Activated CD4-positive, alpha-beta T cell treated with anti-CD3 and anti-CD28 coated beads for 48 hours (primary cell): ENCODE data around the gene B9D1.

ENCODE experiments used
- DNase-seq: peaks from one replicate; pipeline ENCODE4 v3.0.0-alpha.2; 2020

Gene B9D1

DNA sequence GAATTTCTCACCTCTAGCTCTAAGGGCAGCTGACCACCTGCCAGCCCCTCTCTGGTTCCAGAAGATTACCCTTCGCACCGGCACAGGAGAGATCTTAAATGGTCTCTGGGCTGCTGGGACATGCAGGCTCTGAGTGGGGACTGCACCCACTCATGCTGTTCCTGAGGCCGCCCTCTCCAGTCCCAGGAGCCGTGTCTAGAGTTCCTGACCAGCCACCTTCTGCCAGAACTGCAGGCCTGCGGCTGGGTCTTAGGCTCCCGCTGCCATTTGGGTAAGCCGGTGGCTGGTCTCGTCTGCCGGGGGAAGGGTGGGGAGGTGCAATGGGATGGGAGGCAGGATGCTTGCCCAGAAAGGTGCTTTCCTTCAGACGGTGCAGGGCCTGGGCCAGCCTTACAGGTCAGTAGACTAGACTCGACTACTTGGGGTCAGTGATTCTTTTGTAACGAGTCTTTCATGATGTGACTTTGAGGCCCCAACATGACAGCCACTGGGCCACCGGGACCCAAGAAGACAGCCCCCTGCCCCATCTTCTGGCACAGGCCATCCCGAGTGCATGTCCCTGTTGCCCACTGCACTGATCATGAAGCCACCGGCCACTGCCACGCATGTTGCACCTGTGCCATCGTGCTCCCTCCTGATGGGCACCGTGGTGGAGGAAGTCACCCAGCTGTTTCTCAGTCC, 26.4 kb downstream of the B9D1 start:
- DNase-seq = no peak

DNA sequence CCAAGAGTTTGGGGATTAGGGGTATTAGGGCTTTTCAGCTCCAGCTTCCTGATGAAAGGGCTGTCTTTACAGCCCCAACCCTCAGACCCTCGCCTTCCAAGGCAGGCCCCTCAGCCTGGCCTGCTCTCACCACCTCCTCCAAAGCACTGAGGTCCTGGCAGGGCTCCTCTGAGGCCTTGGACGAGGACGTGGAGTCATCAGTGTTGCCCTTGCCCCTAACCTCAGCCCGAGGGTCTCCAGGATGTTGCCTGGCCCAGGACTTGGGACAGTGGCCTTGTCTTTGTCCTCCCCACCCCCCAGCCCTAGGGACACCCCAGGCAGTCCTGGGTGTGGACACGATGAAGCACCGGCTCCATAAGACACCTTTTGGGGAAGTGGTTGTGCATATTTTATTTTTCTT, 28.2 kb downstream of the B9D1 start:
- no peak for DNase-seq

DNA sequence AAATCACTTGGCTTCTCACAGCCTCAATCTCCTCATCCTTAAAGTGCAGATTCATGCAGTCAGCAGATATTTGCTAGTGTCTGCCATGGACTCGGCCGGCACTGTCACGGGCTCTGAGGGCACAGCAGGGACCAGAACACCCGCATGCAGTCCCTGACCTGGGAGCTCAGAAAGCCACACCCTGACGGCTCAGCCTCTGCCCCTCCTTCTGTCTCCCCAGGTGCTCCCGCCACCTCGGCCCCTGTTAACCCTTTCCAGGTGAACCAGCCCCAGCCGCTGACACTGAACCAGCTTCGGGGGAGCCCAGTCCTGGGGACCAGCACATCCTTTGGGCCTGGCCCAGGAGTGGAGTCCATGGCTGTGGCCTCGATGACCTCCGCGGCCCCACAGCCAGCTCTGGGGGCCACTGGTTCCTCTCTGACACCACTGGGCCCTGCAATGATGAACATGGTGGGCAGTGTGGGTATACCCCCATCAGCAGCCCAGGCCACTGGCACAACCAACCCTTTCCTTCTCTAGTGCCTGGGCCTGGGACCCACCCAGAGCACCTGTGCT, 28.7 kb downstream of the B9D1 start:
- DNase-seq = no peak

DNA sequence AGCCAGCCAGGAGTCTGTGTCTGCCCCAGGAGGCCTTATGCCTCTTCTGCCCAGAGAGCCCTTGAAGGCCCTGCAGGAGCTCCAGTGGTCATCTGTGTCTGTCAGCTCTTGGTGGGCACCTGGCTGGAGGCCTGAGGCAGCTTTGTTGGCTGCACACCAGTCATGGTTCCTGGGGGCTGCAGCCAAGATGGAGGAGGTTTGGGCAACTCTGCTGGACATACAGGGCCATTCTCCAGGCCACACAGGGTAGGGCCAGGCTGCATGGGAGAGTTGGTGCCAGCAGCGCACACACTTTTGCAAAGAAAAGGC, 29.4 kb downstream of the B9D1 start:
- DNase-seq = no peak

DNA sequence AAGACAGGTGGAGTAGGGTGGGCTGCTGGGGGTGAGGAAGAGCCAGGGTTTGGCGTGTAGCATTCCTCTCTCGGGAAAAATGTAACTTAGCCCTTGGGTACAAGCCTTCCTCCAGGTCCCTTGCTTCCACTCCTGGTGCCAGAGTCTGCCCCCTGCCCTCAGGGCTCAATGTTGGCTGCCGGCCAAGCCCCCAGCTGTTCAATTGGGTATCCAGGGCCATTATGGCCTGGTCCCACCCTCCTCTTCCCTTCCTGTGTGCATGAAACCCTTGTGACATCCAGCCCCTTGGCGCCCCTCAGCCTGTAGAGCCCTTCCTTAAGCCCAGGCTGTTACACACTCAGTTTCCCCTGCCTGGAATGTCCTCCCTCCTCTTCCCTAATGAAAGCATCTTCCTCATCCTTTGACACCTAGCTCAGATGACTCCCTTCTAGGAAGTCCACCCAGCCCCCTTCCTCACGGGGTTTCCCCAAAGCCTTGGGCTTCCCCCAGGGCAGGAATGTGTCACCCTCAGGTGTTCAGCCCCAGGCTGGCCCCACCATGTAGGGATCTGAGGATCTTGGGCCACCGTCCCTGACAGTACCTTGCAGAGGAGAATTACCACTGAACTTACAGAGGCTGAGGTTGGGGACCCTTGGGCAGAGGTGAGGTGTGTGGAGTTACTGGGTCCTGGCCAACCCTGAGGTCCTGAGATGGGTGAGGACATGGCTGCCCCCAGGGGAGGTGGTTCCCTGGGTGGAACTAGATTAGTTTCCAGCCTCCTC, 30.0 kb downstream of the B9D1 start:
- peak; percentile 20 for DNase-seq

DNA sequence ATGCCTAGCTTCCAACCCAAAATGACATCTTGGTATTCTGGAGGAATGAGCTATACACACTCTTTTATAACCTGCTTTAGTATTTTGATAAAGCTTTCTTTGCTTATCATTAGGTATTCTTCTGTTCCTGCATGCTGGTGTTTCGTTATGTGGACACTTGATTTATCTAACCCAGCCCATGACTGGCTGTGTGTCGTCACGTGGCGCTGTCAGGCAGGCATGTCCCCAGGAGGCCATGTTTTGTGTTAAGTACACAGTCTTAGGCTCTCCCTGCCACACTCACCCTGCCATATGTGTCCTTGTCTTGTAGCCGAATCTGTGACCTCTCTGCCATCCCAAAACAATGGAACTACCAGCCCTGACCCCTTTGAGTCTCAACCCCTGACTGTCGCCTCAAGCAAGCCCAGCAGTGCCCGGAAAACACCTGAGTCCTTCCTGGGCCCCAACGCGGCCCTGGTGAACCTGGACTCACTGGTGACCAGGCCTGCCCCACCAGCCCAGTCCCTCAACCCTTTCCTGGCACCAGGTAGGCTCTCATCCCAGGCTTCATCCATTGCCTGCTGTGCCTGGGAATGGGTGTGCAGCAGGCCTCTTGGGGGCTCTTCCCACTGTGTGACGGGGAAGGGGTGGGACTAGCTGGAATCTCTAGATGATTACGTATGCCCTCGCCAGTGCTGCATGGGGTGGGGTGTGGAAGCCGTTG, 30.8 kb downstream of the B9D1 start:
- DNase-seq = no peak

DNA sequence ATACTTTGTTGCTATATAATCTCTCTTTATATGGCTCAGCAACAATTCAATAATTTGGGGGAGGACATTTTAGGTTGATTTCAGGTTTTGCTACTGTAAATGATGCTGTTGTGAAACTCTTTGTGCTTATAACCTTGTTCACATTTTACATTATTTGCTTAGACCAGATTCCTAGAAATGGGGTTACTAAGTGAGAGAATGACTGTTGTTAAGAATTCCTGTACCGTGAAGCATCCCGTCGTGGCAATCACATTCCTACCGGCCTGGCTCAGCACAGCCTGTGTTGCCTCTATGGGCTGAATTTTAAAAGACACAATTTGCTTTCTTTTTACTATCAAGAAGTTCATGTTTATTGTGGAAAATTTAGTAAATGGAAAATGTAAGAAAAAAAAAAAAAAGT, 31.4 kb downstream of the B9D1 start:
- no peak for DNase-seq

DNA sequence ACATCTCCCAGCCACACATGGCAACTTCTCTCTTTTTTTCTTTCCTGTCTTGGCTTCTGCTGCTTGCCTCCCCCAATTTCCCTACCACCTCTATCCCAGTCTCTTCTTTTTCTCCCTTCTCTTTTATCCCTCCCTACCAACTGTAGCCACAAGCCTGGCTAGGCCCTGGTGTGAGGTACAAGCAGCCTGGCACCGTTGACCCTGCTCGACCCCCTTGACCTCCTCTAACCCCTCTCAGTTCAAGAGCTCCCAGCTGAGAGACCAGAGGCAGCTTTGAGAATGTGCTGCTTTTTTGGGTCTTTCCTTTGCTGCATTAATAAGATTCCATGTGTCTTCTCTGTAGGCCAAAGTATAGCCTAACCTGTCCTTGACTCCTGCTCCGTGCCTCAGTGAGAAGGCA, 32.3 kb downstream of the B9D1 start:
- no peak for DNase-seq

DNA sequence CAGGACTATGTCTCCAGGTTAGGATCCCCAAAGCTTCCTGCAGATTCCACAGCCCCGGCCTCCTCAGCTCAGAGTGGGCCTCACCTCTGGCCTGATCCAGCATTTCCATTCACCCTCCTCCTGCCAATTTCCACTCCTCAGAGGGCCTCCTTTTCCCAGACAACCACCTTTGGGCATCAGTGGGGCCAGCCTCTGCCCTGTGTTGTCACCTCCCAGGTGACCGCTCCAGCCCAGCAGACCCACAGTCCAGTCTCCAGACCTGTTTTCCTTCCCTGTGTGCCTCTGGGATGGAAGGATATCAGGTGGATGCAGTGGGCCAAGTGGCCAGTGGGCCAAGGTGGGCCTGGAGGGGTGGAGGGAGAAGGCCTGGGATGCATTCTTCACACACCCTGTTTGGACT, 32.7 kb downstream of the B9D1 start:
- no peak for DNase-seq

DNA sequence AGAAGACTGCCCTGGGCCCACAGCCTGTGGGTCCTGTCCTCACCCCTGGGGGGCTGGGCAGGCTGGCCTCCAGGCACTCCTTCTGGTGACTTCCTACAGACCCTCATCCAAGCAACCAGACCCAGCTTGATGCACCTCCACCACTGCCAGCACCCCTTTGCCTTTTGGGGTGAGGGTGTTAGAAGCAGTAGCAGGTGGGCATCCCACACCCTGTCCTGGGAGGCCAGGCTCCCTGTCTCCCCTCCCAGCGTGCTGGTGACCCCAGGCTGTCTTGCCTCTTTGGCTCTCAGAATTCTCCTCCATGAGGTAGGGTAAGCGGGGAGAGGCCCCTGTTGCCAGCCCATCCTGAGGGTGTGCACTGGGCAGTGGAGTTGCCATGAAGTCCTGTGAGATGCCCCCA, 33.4 kb downstream of the B9D1 start:
- DNase-seq = no peak

DNA sequence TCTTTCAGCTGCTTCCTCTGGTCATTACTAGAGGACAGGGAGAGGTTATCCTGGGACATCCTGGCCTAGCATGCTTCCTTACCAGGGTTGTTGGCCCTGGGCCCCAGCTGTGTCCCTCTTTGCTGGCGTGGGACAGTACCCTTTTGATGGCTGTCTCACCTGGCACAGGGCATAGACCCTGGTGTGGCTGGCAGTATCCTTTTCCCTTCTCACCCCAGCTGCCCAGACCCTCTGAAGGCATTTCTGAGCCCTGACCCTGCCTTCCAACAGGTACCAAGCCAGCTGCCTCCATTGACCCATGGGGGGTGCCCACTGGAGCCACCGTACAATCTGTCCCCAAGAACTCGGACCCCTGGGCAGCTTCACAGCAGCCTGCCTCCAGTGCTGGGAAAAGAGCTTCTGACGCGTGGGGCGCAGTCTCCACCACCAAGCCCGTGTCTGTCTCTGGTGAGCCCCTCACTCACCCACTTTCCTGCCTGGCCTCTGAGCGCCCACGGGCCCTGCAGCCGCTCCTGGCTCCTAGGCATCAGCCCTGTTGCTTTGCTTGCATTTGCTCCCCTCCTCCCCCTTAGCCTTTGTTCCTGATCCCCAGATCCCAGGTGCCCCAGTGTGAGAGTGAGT, 34.0 kb downstream of the B9D1 start:
- DNase-seq = no peak

DNA sequence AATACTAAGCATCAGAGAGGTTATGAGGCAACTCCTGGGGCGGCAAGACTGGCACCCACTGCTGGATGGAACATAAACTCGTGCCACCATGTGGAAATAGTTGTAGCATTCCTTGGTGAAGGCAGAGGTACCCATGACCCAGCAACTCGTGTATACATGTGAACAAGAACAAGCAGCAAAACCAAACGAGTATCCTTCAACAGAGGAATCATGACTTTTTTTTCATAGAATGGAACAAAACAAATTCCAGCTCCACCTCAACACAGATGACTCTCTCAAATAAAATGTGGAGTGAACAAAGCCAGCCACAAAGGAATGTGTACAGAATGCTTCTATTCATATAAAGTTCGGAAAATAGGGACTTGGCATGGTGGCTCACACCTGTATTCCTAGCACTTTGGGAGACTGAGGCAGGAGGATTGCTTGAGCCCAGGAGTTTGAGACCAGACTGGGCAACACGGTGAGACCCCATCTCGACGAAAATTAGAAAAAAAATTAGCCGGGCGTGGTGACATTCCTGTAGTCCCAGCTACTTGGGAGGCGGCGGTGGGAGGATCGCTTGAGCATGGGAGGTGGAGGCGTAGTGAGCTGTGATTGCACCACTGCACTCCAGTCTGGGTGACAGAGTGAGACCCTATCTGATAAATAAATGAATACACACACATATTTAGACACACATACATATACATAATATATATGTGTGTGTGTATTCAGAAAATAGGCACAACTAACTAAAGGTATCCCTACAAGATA, 35.3 kb downstream of the B9D1 start:
- DNase-seq = no peak

DNA sequence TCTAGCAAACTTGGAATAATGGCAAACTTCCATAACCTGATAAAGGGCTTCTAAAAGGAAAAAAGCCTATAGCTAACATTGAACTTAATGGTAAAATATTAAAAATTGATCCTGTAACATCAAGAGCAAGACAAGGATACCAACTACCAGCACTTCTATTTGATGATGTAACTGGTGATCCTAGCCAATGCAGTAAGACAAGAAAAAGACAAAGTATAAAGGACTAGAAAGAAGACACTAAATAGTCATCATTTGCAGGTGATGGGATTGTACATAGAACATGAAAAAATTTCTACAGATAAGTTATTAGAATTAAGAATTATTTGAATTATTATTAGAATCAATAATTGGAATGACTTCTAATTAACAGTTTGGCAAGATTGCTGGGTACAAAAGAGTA, 37.0 kb downstream of the B9D1 start:
- no peak for DNase-seq

DNA sequence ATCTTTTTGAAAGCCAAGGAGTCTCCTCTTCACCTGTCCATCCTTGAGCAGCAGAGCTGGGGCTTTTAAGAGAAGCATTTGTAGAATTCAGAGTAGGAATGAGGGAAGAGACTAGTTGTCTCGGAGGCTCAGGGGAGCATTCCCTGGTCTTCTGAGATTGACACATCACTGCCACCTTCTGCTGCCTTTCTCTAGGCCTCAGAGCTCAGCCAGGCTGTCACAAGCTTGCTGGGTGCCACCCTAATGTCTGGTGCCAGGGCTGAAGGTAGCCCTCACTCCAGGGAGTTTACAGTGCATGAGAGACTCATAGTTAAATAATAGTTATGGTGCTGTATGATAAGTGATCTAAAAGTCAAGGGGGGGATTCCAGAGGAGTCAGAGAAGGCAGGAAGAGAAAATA, 39.7 kb downstream of the B9D1 start:
- no peak for DNase-seq

DNA sequence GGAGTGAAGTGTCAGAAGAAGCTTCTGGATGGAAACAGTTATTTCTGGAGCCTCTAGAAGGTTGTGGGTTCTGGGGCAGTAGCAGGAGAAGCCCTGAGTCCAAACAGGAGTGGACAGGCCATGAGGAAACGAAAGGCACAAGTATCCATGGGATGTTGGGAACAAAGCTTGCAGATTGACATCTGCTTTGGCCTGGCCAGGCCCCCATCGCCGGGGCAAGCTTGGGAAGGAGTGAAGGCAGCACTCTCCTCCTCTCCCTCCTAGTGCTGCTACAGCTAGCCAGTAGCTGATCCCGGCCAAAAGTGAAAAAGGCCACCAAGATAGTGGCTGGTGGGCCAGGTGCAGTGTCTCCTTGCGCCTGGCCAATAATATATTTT, 40.4 kb downstream of the B9D1 start:
- no peak for DNase-seq

DNA sequence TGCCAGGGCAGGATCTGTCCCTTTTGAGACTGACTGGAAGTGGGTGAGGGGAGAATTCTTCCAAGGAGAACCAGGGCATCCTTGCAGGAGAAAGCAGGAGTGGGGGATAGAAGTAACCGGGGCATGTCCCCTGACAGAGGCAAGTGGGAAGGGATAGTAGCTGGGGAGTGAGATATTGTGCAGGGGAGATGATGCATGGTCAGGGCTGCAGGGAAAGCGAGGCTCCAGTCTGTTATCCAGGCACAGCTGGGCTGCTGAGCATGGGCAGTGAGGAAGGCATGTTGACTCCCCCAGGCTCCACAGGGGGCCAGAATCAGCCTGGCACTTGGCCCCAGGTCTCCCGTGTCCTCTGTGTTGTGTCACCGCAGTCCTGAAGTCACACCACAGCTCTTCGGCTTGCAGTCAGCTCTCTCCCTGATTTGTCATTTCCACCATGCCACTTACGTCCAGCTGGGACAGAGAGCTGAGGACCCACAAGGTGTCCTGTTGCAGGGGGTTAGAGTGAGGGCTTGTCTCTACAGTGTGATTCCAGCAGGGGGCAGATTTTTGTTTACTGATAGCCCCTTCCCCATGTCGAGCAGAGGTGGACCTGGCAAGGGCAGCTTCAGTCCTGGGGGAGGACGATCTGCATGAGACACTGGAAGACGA, 40.9 kb downstream of the B9D1 start:
- no peak for DNase-seq

DNA sequence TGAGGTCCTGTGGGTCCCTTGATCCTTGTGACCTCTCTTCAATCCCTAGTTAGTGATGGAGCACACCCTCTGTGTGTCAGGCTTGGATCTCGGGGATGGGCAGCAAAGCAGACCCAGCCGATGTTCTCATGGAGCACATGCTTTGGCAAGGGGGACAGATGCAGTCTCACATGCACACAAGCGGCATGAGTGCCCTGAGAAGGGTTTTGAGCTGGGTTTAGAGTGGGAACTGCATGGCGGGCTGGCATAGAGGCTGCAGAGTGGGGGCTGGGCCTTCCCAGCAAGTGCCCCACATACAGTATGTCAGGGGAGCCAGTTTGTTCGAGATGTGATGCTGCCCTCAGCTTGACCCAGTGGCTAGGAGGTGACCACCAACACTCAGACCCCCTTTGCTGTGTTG, 41.6 kb downstream of the B9D1 start:
- no peak for DNase-seq

DNA sequence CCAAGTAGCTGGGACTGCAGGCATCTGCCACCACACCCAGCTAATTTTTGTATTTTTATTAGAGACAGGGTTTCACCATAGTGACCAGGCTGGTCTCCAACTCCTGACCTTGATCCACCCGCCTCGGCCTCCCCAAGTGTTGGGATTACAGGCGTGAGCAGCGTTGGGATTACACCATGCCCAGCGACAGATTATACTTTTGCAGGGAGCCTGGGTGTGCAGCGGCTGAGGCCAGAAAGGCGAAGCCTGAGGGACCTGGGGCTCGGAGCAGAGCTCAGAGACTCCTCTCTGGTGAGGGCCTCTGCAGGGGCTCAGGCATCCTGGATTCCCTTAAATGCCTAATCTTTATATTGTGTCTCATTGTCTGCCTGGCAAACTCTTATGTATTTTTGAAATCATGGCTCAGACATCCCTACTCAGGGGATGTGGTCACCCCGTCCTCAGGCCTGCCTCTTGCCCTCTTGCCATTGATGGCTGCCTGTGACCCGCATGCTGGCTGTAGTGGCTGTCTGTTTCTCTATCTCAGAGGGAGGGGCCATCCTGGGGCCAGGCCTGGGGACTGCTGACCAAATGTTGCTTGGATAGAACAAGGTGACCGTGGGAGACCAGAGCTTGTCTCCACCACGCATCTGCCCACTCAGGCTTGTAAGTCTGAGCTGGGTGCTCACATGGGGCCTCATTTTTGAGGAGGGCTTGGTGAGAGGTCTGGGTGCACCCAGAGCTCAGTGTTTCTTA, 42.6 kb downstream of the B9D1 start:
- DNase-seq = no peak

DNA sequence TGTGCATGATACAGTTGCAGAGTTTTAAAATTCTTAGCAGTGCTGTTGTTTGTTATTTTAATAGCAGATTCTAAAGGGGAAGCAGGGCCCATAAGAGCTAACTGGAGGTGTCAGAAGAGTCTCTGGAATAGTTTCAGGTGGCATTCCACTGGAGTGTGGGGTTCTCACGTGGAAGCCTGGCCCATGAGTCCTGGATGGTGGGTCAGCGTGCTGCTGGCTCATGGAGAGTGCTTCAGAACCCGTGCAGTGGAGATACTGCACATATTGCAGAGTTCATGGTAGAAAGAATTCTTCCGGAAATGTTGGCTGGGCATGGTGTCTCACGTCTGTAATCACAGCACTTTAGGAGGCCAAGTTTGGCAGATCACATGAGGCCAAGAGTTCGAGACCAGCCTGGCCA, 43.9 kb downstream of the B9D1 start:
- no peak for DNase-seq

DNA sequence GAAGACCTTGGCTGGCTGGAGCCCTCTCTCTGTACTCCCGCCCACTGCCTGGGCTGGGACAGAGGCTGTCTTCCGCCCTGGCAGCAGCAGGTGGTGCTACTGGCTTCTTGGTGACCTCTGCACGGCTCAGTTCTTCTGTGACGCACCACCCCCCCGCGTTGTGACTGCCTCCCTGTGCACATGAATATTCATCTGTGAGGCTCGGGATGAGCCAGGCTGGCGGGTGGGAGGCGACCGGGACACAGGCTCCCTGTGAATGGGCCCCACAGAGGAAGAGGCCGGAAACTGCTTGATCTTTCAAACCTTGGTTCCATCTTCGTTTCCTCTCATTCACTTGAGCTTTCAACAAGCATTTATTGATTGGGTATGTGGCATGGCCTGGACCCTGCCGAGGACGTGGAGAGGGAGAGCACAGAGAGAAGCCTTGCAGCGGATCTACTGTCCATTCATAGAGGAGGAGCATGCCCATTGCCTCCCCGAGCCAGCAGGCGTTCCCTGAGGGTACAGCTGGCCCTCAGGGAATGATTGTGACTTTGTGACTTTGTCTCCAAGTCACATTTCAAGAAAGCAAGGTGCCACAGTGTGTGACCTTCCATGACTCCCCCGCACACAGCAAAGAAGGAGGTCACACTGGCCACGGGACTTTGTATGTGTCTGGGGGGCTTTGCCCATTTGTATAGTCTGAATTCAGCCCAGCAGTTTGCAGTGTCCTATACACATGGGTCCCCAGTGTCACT, 45.0 kb downstream of the B9D1 start:
- DNase-seq = no peak

DNA sequence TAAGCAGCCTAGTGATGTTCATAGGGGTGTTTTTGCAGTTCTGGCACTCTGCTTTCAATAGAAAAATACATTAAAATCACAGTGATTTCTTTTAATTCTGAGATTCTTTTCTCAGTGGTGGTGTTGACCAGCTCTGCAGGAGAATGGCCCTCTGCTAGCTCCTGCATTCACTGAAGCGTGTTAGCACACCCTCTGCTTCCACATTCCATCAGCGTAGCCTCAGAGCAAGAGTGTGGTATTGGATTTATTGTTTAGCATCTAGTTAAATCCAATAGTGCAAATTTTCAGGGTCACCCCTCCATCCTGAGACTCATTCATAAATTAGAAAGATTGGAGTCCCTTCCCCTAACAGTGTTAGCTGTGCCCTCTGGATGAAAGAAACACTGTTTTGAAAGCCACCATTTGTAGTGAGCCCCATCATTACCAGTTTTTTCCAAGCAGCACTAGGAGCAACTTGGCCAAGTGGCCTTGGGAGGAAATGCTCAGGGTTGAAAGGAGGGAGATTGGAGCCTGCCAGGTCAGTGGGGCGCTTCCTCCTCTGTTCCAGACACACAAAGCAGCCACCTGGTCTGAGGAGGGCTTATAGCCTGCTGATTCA, 45.7 kb downstream of the B9D1 start:
- no peak for DNase-seq
